Measurements from ENCODE around the gene TAAR1. TPM values are rescaled to one million over a fixed set of nuclear protein-coding genes. Genes with fewer than 3 reads are reported as not detected.

TAAR1 gene
- polyA plus RNA-seq, 2 of the 4 experiments (the other 2 are of a cell fraction) = not detected

DNA sequence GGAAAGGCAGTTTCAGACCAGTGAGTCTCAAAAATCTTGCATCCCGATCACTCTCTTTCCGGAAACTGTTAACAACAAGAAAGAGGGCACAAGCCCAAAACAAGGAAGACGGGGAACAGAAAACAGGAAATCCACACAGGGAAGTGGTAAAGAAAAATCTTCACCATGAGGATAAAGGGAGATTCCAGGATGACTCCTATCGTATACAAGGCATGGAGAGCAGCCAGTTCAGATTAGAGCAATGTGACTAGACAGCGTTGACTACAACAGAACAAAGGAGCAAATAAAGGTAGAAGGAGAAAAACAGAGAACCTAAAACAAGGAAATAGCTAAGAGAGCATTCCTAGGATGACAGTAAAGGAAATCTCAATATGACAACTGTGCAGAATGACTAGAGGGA is 28.3 kb upstream of the TAAR1 start:
- FAIRE-seq (no peak), ATAC-seq (peak in 1 of 2 experiments; percentile 82; a peak in 3 of 6 replicates), DNase-seq (ENCODE audit: low read depth in 1 of 2, low spot score in 1 of 2) (peak; percentile 13 to 58)
- TF ChIP-seq EHMT2 (IDR thresholded peaks at IDR 0.05; ENCODE audit: low read depth) (no peak), FOSL2 (IDR thresholded peaks at IDR 0.05) (no peak), FOSL2 (CRISPR knock-in tag; IDR thresholded peaks at IDR 0.05) (0 out of 2 replicates have a peak, but pooled peaks have one; percentile 29)
- ChIA-PET POLR2A (no interaction called here), CTCF (interaction anchor here (2.4 kb wide), 1 partner anchor 17 kb away, joined by 6 read pairs; no protein-coding TSS in a partner anchor)
- Histone ChIP-seq H3K27ac (0 out of 6 replicates have a peak overlapping the region, but pooled peaks of 1 of the 2 experiments have one; percentile 37), H3K4me1 (no peaks in the 10 kb centered on the region), H3K4me3 (no peak overlapping the region), H3K9me3 (no peaks in the 10 kb centered on the region), H3K4me2 (peak overlapping the region; percentile 30; the same call in 2 of the 3 replicates)
- 39% methylated on average over 5 of the region's 5 CpGs for WGBS (ENCODE audit: missing lambda C conversion rate)

DNA sequence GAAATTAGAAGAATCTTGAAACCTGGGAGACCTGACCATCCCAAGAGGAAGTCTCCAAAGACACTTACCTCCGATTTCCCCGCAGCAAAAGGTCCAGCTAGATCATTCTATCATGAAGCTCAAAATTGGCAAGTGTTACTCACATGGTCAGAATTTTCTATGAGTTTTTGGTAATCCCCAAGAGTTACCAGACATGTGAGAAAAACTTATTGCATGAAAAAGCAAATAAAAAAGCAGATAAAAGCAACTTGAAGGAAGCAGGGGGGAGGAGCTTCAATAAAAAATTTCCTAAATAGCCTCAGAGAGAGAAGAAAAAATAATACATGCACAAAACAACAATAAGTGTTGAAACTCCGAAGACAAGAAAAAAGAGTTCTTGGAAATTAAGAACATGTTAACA is 27.5 kb upstream of the TAAR1 start:
- H3K27ac ChIP-seq = no peak overlapping the region
- no peaks in the 10 kb centered on the region for H3K9me3 ChIP-seq
- CTCF ChIA-PET = interaction anchor here (2.4 kb wide), 1 partner anchor 17 kb away, joined by 6 read pairs; no protein-coding TSS in a partner anchor
- H3K4me1 ChIP-seq = no peaks in the 10 kb centered on the region
- DNase-seq (ENCODE audit: low read depth in 1 of 2, low spot score in 1 of 2) (no peak), ATAC-seq (no peak), FAIRE-seq (no peak)
- H3K4me2 ChIP-seq = no peak overlapping the region
- TF ChIP-seq CEBPB (IDR thresholded peaks at IDR 0.05) = no peak
- no peak for TF ChIP-seq EHMT2 (IDR thresholded peaks at IDR 0.05; ENCODE audit: low read depth)
- no peak for TF ChIP-seq KDM1A (IDR thresholded peaks at IDR 0.05; ENCODE audit: low read depth)
- no peak for TF ChIP-seq POLR2AphosphoS2 (conservative IDR thresholded peaks at IDR 0.05; ENCODE audit: low read length)
- TF ChIP-seq USF2 (IDR thresholded peaks at IDR 0.05) = no peak
- no peak for TF ChIP-seq CBX2 (IDR thresholded peaks at IDR 0.05; ENCODE audit: borderline replicate concordance, low read depth)
- TF ChIP-seq ESRRA (IDR thresholded peaks at IDR 0.05; ENCODE audit: borderline replicate concordance, low read length) = no peak
- TF ChIP-seq, protein P1, sequence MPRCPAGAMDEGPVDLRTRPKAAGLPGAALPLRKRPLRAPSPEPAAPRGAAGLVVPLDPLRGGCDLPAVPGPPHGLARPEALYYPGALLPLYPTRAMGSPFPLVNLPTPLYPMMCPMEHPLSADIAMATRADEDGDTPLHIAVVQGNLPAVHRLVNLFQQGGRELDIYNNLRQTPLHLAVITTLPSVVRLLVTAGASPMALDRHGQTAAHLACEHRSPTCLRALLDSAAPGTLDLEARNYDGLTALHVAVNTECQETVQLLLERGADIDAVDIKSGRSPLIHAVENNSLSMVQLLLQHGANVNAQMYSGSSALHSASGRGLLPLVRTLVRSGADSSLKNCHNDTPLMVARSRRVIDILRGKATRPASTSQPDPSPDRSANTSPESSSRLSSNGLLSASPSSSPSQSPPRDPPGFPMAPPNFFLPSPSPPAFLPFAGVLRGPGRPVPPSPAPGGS (IDR thresholded peaks at IDR 0.05) = no peak
- no peak for TF ChIP-seq POLR2A (IDR thresholded peaks at IDR 0.05; ENCODE audit: low read length)
- TF ChIP-seq, protein P2, sequence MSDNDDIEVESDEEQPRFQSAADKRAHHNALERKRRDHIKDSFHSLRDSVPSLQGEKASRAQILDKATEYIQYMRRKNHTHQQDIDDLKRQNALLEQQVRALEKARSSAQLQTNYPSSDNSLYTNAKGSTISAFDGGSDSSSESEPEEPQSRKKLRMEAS (IDR thresholded peaks at IDR 0.05) = no peak
- TF ChIP-seq HOXB13 (CRISPR knock-in tag; IDR thresholded peaks at IDR 0.05; ENCODE audit: low read depth) = no peak
- no peak for TF ChIP-seq BHLHE40 (IDR thresholded peaks at IDR 0.05; ENCODE audit: low read depth, low read length)
- TF ChIP-seq ZFP36 (IDR thresholded peaks at IDR 0.05; ENCODE audit: borderline replicate concordance, partially characterized antibody) = no peak
- no peak for TF ChIP-seq EHF (CRISPR knock-in tag; IDR thresholded peaks at IDR 0.05)
- TF ChIP-seq CHD2 (IDR thresholded peaks at IDR 0.05; ENCODE audit: low read length, partially characterized antibody) = no peak
- TF ChIP-seq MAZ (IDR thresholded peaks at IDR 0.05; ENCODE audit: borderline replicate concordance, low read depth, low read length) = no peak
- no peak for TF ChIP-seq CBX8 (IDR thresholded peaks at IDR 0.05)
- TF ChIP-seq, protein P3, sequence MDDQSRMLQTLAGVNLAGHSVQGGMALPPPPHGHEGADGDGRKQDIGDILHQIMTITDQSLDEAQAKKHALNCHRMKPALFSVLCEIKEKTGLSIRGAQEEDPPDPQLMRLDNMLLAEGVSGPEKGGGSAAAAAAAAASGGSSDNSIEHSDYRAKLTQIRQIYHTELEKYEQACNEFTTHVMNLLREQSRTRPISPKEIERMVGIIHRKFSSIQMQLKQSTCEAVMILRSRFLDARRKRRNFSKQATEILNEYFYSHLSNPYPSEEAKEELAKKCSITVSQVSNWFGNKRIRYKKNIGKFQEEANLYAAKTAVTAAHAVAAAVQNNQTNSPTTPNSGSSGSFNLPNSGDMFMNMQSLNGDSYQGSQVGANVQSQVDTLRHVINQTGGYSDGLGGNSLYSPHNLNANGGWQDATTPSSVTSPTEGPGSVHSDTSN (IDR thresholded peaks at IDR 0.05) = no peak
- no peak for TF ChIP-seq HOXA7 (CRISPR knock-in tag; IDR thresholded peaks at IDR 0.05)
- WGBS (ENCODE audit: missing lambda C conversion rate) = 88% methylated on average over 3 of the region's 3 CpGs
- no peak overlapping the region for H3K4me3 ChIP-seq
- POLR2A ChIA-PET = no interaction called here

- DNase-seq (ENCODE audit: low read depth in 1 of 2, low spot score in 1 of 2) (no peak), FAIRE-seq (no peak), ATAC-seq (no peak)
- ChIA-PET CTCF (no interaction called here), POLR2A (no interaction called here)
- Histone ChIP-seq H3K4me2 (no peak overlapping the region), H3K4me3 (no peak overlapping the region), H3K4me1 (no peaks in the 10 kb centered on the region), H3K27ac (no peak overlapping the region), H3K9me3 (no peaks in the 10 kb centered on the region)
- TF ChIP-seq ZFP36 (IDR thresholded peaks at IDR 0.05; ENCODE audit: borderline replicate concordance, partially characterized antibody) = no peak
- no peak for TF ChIP-seq ELK1 (IDR thresholded peaks at IDR 0.05; ENCODE audit: low read depth, low read length)
- no peak for TF ChIP-seq PHF8 (IDR thresholded peaks at IDR 0.05; ENCODE audit: borderline replicate concordance, low read depth)
- TF ChIP-seq POLR2AphosphoS2 (conservative IDR thresholded peaks at IDR 0.05; ENCODE audit: low read length) = no peak
- no peak for TF ChIP-seq RFX5 (IDR thresholded peaks at IDR 0.05)
- 91% methylated on average over 3 of the region's 3 CpGs for WGBS (ENCODE audit: missing lambda C conversion rate)
Observed at GRCh38 chr6:132685009-132685408, 26.0 kb upstream of the TAAR1 start.
